SK-N-SH treated with all-trans-retinoic acid at 6 μM for 48 hours (cell line): ENCODE measurements around the gene SMYD3.

Source experiments
- CSDC2 ChIP-seq: fragments of 250-450 bp; sonication (Bioruptor Pico); IDR thresholded peaks from 2 replicates; pipeline ENCODE4 v1.5.0; 2020; ENCODE audit warnings: mild to moderate bottlenecking, moderate library complexity
- POU6F1 ChIP-seq: fragments of 250-450 bp; sonication (Bioruptor Pico); IDR thresholded peaks from 2 replicates; pipeline ENCODE4 v1.8.0; 2021; ENCODE audit warnings: low read depth, mild to moderate bottlenecking, moderate library complexity, borderline replicate concordance
- ZNF70 ChIP-seq: fragments of 450-650 bp; formaldehyde crosslinking; IDR thresholded peaks from 2 replicates; pipeline ENCODE4 v1.5.0; 2020; ENCODE audit warnings: mild to moderate bottlenecking, moderate library complexity

GRCh38 chr1:246066573-246066972 lies 440.5 kb downstream of the SMYD3 start:
- TF ChIP-seq ZNF70 (CRISPR knock-in tag) (no peak), POU6F1 (CRISPR knock-in tag) (no peak), CSDC2 (CRISPR knock-in tag) (no peak)
